IMR-90 (cell line): ENCODE data around the gene CAPZA1. TPM values are rescaled to one million over a fixed set of nuclear protein-coding genes. Genes with fewer than 3 reads are reported as not detected.

Source experiments
- ATAC-seq: fragments of 200-7000 bp; cut with Tn5 transposase; 2 replicates; pipeline ENCODE4 v1.9.1; 2020; ENCODE audit warnings: low read depth, mild to moderate bottlenecking, moderate library complexity
- BruUV-seq: library from RNA; stranded (reverse); fragments of 400-500 nt; replicated peaks from 2 replicates; lab custom pipeline; 2021; lab: Mats Ljungman, UMichigan
- CTCF ChIA-PET: fragments of 300-600 bp; formaldehyde crosslinking; extraction: SDS; loops from one replicate; lab custom pipeline; 2021; ENCODE audit warnings: antibody characterized with exemption; lab: Yijun Ruan, JAX
- POLR2A ChIA-PET: fragments of 300-600 bp; sonication (Branson Sonifier 250); formaldehyde crosslinking; loops from one replicate; lab custom pipeline; 2022; ENCODE audit warnings: antibody characterized with exemption; ENCODE audit not compliant: unreplicated experiment; lab: Charles Lee
- DNase-seq: peaks from one replicate; pipeline ENCODE4 v3.0.0; 2013
- H2AFZ ChIP-seq: replicated peaks from 2 replicates; pipeline ENCODE3; 2013; ENCODE audit warnings: low read length, mild to moderate bottlenecking; ENCODE audit not compliant: poor library complexity
- H2AK5ac ChIP-seq: 2 replicates; pipeline ENCODE4 v1.6.1; 2013; ENCODE audit warnings: low read depth, low read length, inconsistent platforms
- H2AK9ac ChIP-seq: replicated peaks from 2 replicates; pipeline ENCODE3; 2013; ENCODE audit warnings: mild to moderate bottlenecking, low read depth, low read length, moderate library complexity; ENCODE audit not compliant: poor library complexity
- H2BK120ac ChIP-seq: 2 replicates; pipeline ENCODE4 v1.6.1; 2013; ENCODE audit warnings: low read depth, low read length, inconsistent platforms
- H2BK15ac ChIP-seq: 3 replicates; pipeline ENCODE4 v1.6.1; 2013; ENCODE audit warnings: low read depth, low read length, inconsistent platforms
- H2BK20ac ChIP-seq: 2 replicates; pipeline ENCODE4 v1.6.1; 2013; ENCODE audit warnings: low read depth, mild to moderate bottlenecking, inconsistent platforms, low read length, moderate library complexity
- H2BK5ac ChIP-seq: 2 replicates; pipeline ENCODE4 v1.6.1; 2013; ENCODE audit warnings: mild to moderate bottlenecking, low read depth, low read length, inconsistent platforms; ENCODE audit not compliant: poor library complexity, severe bottlenecking
- H3K14ac ChIP-seq: replicated peaks from 2 replicates; pipeline ENCODE4 v1.6.1; 2013; ENCODE audit warnings: low read depth, low read length, inconsistent platforms
- H3K18ac ChIP-seq: 2 replicates; pipeline ENCODE4 v1.6.1; 2013; ENCODE audit warnings: low read depth, low read length, control low read depth
- H3K23ac ChIP-seq: 2 replicates; pipeline ENCODE4 v1.6.1; 2013; ENCODE audit warnings: low read depth, low read length, inconsistent platforms
- H3K27ac ChIP-seq: 2 replicates; pipeline ENCODE4 v1.5.1; 2013; ENCODE audit warnings: mild to moderate bottlenecking, control low read depth, low read length; ENCODE audit not compliant: insufficient read depth
- H3K27me3 ChIP-seq: 2 replicates; pipeline ENCODE4 v1.6.1; 2013; ENCODE audit warnings: low read length; ENCODE audit not compliant: control insufficient read depth, insufficient read depth
- H3K36me3 ChIP-seq: 2 replicates; pipeline ENCODE4 v1.6.1; 2013; ENCODE audit warnings: low read length, mixed read lengths; ENCODE audit not compliant: control insufficient read depth, insufficient read depth
- H3K4ac ChIP-seq: 2 replicates; pipeline ENCODE4 v1.6.1; 2013; ENCODE audit warnings: low read depth, low read length, inconsistent platforms
- H3K4me1 ChIP-seq: 2 replicates; pipeline ENCODE4 v1.6.1; 2013; ENCODE audit warnings: low read length, mixed read lengths; ENCODE audit not compliant: control insufficient read depth, insufficient read depth
- H3K4me2 ChIP-seq: 2 replicates; pipeline ENCODE4 v1.6.1; 2013; ENCODE audit warnings: low read depth, mild to moderate bottlenecking, control low read depth, low read length, moderate library complexity
- H3K4me3 ChIP-seq: 2 replicates; pipeline ENCODE4 v1.5.1; 2013; ENCODE audit warnings: low read depth, mild to moderate bottlenecking, control low read depth, low read length, moderate library complexity; ENCODE audit not compliant: insufficient read depth
- H3K56ac ChIP-seq: 2 replicates; pipeline ENCODE4 v1.6.1; 2013; ENCODE audit warnings: low read length, inconsistent platforms; ENCODE audit not compliant: insufficient read depth; ENCODE audit errors: extremely low read depth
- H3K79me1 ChIP-seq, 2 experiments: 2 replicates each; pipeline ENCODE4 v1.6.1; 2013; ENCODE audit warnings: low read length in 2 of 2, inconsistent platforms in 1 of 2, low read depth in 1 of 2
- H3K9ac ChIP-seq: 2 replicates; pipeline ENCODE4 v1.6.1; 2013; ENCODE audit warnings: low read depth, low read length, control low read depth
- H3K9me1 ChIP-seq: 2 replicates; pipeline ENCODE4 v1.6.1; 2013; ENCODE audit warnings: low read length, inconsistent platforms; ENCODE audit not compliant: insufficient read depth
- H3K9me3 ChIP-seq: 2 replicates; pipeline ENCODE4 v1.6.1; 2013; ENCODE audit warnings: low read length; ENCODE audit not compliant: control insufficient read depth, insufficient read depth
- H4K20me1 ChIP-seq: 2 replicates; pipeline ENCODE4 v1.6.1; 2013; ENCODE audit warnings: low read length, inconsistent platforms; ENCODE audit not compliant: insufficient read depth
- H4K5ac ChIP-seq: 2 replicates; pipeline ENCODE4 v1.6.1; 2013; ENCODE audit warnings: mild to moderate bottlenecking, low read depth, low read length, control low read depth
- H4K8ac ChIP-seq, 2 experiments: 2 replicates each; pipeline ENCODE4 v1.6.1; 2013; ENCODE audit warnings: low read depth in 2 of 2, low read length in 2 of 2, control low read depth in 1 of 2, inconsistent platforms in 1 of 2
- H4K91ac ChIP-seq: 2 replicates; pipeline ENCODE4 v1.6.1; 2013; ENCODE audit warnings: low read depth, low read length, inconsistent platforms; ENCODE audit not compliant: insufficient read depth
- BHLHE40 ChIP-seq: fragments of 150-350 bp; IDR thresholded peaks from 2 replicates; pipeline ENCODE4 v1.6.1; 2016; ENCODE audit warnings: mild to moderate bottlenecking, low read depth, low read length
- CTCF ChIP-seq: conservative IDR thresholded peaks from 2 replicates; pipeline ENCODE4 v1.5.1; 2012; ENCODE audit warnings: mild to moderate bottlenecking, low read depth, low read length, improper control_type of control experiment
- ELK1 ChIP-seq: fragments of 150-350 bp; IDR thresholded peaks from 2 replicates; pipeline ENCODE4 v1.6.1; 2016; ENCODE audit warnings: low read depth, mild to moderate bottlenecking, low read length, moderate library complexity, borderline replicate concordance
- FOS ChIP-seq: fragments of 150-350 bp; IDR thresholded peaks from 2 replicates; pipeline ENCODE4 v1.6.1; 2016; ENCODE audit warnings: low read depth, low read length
- MAFK ChIP-seq: IDR thresholded peaks from 2 replicates; pipeline ENCODE4 v1.6.1; 2012; ENCODE audit warnings: low read depth, low read length, improper control_type of control experiment
- MAZ ChIP-seq: IDR thresholded peaks from 2 replicates; pipeline ENCODE4 v1.6.1; 2012; ENCODE audit warnings: low read depth, mild to moderate bottlenecking, low read length, improper control_type of control experiment, moderate library complexity, borderline replicate concordance
- NFE2L2 ChIP-seq: fragments of 150-350 bp; IDR thresholded peaks from 2 replicates; pipeline ENCODE4 v1.6.1; 2016; ENCODE audit warnings: low read depth, mild to moderate bottlenecking, low read length
- POLR2A ChIP-seq: IDR thresholded peaks from 2 replicates; pipeline ENCODE4 v1.6.1; 2012; ENCODE audit warnings: mild to moderate bottlenecking, low read depth, low read length
- RAD21 ChIP-seq: IDR thresholded peaks from 2 replicates; pipeline ENCODE4 v1.6.1; 2012; ENCODE audit warnings: low read length, improper control_type of control experiment
- RCOR1 ChIP-seq: IDR thresholded peaks from 2 replicates; pipeline ENCODE4 v1.6.1; 2012; ENCODE audit warnings: mild to moderate bottlenecking, low read length, improper control_type of control experiment; ENCODE audit not compliant: insufficient replicate concordance
- RFX5 ChIP-seq: IDR thresholded peaks from 2 replicates; pipeline ENCODE4 v1.8.0; 2012; ENCODE audit warnings: low read depth, mild to moderate bottlenecking, low read length, moderate library complexity
- SMC3 ChIP-seq: fragments of 150-350 bp; IDR thresholded peaks from 2 replicates; pipeline ENCODE4 v1.6.1; 2016; ENCODE audit warnings: low read depth, mild to moderate bottlenecking, antibody characterized with exemption, low read length, moderate library complexity
- USF2 ChIP-seq: fragments of 150-350 bp; IDR thresholded peaks from 2 replicates; pipeline ENCODE4 v1.6.1; 2017; ENCODE audit warnings: mild to moderate bottlenecking, antibody characterized with exemption, low read length, low read depth
- WGBS, 2 experiments: methylation state at CpG; one replicate each; pipeline versions ENCODE4 v1.1.5 to v1.1.7; 2013; ENCODE audit warnings: missing lambda C conversion rate in 2 of 2; ENCODE audit not compliant: insufficient read length in 1 of 2; ENCODE audit errors: extremely low coverage in 2 of 2; 5-methylcytosine and 5-hydroxymethylcytosine counted together
- dilution Hi-C: fragments of 300-500 bp; cut with HindIII; formaldehyde crosslinking; loops from one replicate; pipeline ENCODE4 v1.14.3; 2018; ENCODE audit warnings: low sequenced_read_pairs; ENCODE audit not compliant: unreplicated experiment
- in situ Hi-C: fragments of 300-500 bp; cut with MboI; formaldehyde crosslinking; loops from 3 replicates; pipeline ENCODE4 v1.14.3; 2019; ENCODE audit warnings: low sequenced_read_pairs, inconsistent platforms, mixed read lengths
- intact Hi-C: fragments of 100-400 bp; cut with micrococcal nuclease; formaldehyde crosslinking; loops from 2 replicates; pipeline ENCODE4 v1.10.0; 2022
- polyA plus RNA-seq, 3 experiments: library from polyadenylated mRNA; depleted of rRNA; stranded (reverse); fragments of >200 nt; gene quantifications; 2 replicates each; pipeline ENCODE4 v1.2.3, GENCODE V29; 2012; ENCODE audit warnings: low replicate concordance in 1 of 3
- total RNA-seq: library from RNA; depleted of rRNA; stranded (reverse); fragments of >200 nt; gene quantifications from 2 replicates; pipeline ENCODE4 v1.2.3, GENCODE V29; 2012

CAPZA1 gene
- total and polyA plus RNA-seq, 2 of the 4 experiments (the other 2 are of a cell fraction): 108 to 262 TPM

GRCh38 chr1:112702420-112703261 lies 83.0 kb downstream of the CAPZA1 start:
- WGBS, 2 experiments: 72% methylated on average over 5 of the region's 12 CpGs; no CpG with 5 or more reads in 1 of the 2 experiments
- Histone ChIP-seq H3K9me1 (peaks cover 20% of the 10 kb centered on the region), H3K4ac (no peak overlapping the region; the same call in 1 of the 2 replicates), H2BK15ac (no peak overlapping the region), H4K5ac (no peak overlapping the region), H2AK9ac (no peak overlapping the region), H3K4me1 (peaks cover 34% of the 10 kb centered on the region), H3K27ac (no peak overlapping the region), H2BK20ac (no peak overlapping the region), H3K23ac (peak overlapping the region; percentile 17), H3K9ac (no peak overlapping the region), H3K9me3 (no peaks in the 10 kb centered on the region), H4K91ac (no peak overlapping the region), H2BK5ac (no peak overlapping the region), H3K79me1 (peaks cover 9 to 71% of the 10 kb centered on the region in 2 experiments; a peak in 3 of 4 replicates), H3K56ac (no peak overlapping the region), H4K8ac (no peak overlapping the region), H3K4me3 (no peak overlapping the region), H3K14ac (no peak overlapping the region; the same call in 1 of the 2 replicates), H2AFZ (no peak overlapping the region), H3K4me2 (no peak overlapping the region), H2AK5ac (no peak overlapping the region), H2BK120ac (no peak overlapping the region), H3K36me3 (peaks cover 47% of the 10 kb centered on the region), H3K18ac (no peak overlapping the region), H3K27me3 (no peaks in the 10 kb centered on the region), H4K20me1 (peaks cover 51% of the 10 kb centered on the region)
- DNase-seq (no peak), ATAC-seq (no peak)
- BruUV-seq: no TSS peak
- ChIA-PET CTCF (interaction anchor here (0.9 to 1.1 kb wide), 2 partner anchors 29 to 312 kb away, joined by 4 to 5 read pairs; partner anchors contain the start of gene MOV10), POLR2A (interaction anchor here (0.7 kb wide), 1 partner anchor 308 kb away, joined by 3 read pairs; no protein-coding TSS in a partner anchor)
- dilution Hi-C loops: no loop called here
- in situ Hi-C loops: loop anchor here (10.0 to 25.0 kb wide), 2 partner anchors 198 to 985 kb away; partner anchors contain the start of gene WNT2B
- intact Hi-C loops: loop anchor here (10.0 kb wide), 1 partner anchor 238 kb away; no protein-coding TSS in a partner anchor
- no peak for TF ChIP-seq SMC3
- TF ChIP-seq RCOR1: no peak
- TF ChIP-seq FOS: no peak
- TF ChIP-seq MAZ: no peak
- no peak for TF ChIP-seq RFX5
- no peak for TF ChIP-seq CTCF
- TF ChIP-seq USF2: no peak
- TF ChIP-seq RAD21: no peak
- no peak for TF ChIP-seq NFE2L2
- TF ChIP-seq MAFK: no peak
- no peak for TF ChIP-seq ELK1
- no peak for TF ChIP-seq BHLHE40
- TF ChIP-seq POLR2A: no peak
